Stimulated activated CD4-positive, alpha-beta T cell treated with anti-CD3 and anti-CD28 coated beads, Interleukin-12 subunit alpha, Interleukin-12 subunit beta, amount 100 ng/mL, for 4 hours (primary cell): ENCODE measurements around the gene SLCO4C1.
"Not testable (repeated sequence)": the region's sequence is repeated elsewhere in the genome, so short reads cannot be mapped to it uniquely, and the experiment has no call there.

Source experiments
- DNase-seq: peaks from one replicate; pipeline ENCODE4 v3.0.0-alpha.2; 2020

Gene SLCO4C1, protein sequence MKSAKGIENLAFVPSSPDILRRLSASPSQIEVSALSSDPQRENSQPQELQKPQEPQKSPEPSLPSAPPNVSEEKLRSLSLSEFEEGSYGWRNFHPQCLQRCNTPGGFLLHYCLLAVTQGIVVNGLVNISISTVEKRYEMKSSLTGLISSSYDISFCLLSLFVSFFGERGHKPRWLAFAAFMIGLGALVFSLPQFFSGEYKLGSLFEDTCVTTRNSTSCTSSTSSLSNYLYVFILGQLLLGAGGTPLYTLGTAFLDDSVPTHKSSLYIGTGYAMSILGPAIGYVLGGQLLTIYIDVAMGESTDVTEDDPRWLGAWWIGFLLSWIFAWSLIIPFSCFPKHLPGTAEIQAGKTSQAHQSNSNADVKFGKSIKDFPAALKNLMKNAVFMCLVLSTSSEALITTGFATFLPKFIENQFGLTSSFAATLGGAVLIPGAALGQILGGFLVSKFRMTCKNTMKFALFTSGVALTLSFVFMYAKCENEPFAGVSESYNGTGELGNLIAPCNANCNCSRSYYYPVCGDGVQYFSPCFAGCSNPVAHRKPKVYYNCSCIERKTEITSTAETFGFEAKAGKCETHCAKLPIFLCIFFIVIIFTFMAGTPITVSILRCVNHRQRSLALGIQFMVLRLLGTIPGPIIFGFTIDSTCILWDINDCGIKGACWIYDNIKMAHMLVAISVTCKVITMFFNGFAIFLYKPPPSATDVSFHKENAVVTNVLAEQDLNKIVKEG

GRCh38 chr5:102296178-102296817 lies at the start of gene SLCO4C1:
Gene SLCO4C1 (minus strand): TSS chr5:102296284. CDS start chr5:102296262, 22 bp downstream.
- peak; percentile 58 for DNase-seq

DNA sequence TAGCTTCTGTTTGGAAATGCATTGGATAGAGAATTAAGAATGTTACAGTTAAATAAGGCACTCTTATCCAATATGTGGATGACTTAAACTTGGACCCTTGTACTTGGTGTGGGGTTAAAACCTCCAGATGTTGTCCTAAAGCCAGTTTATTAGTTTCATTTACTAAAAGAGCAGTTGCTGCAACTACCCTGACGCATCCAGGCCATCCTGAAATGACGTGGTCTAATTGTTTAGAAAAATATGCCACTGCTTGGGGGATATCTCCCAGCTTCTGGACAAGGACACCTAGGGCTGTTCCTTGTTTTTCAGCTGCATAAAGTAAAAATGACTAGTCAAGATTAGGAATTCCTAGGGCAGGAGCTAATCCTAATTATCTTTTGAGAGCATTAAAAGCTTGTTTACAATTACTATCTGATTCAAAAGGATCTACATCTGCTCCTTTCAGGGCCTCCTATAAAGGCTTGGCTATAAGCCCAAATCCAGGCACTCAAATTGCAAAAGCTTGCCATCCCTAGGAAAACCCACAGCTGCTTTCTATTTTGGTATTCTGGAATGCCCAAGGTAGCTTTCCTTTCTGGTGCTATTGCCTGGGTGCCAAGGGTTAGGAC lies 45.7 kb upstream of the SLCO4C1 start:
- DNase-seq: no peak

DNA sequence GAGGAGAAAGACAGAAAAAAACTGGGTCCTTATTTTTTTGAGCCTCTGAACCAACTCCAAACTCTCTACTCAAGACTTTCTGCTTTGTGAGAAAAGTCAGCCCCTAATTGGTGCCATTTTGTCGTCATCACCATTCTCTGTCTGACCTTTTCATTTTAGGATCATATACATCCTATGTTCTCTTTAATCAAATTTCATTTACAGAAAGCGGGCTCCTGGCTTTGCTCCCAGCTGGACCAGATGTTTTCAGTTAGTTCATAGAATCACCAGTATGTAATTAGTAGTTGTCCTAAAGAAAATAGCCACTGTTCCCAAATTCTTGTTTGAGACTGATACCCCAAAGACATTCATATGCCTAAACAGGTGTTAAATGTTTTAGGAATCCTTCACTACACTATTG lies 28.6 kb upstream of the SLCO4C1 start:
- DNase-seq: no peak

- not testable (repeated sequence) for DNase-seq
These were observed 22.7 kb upstream of the SLCO4C1 start for GRCh38 chr5:102318801-102319200.

DNA sequence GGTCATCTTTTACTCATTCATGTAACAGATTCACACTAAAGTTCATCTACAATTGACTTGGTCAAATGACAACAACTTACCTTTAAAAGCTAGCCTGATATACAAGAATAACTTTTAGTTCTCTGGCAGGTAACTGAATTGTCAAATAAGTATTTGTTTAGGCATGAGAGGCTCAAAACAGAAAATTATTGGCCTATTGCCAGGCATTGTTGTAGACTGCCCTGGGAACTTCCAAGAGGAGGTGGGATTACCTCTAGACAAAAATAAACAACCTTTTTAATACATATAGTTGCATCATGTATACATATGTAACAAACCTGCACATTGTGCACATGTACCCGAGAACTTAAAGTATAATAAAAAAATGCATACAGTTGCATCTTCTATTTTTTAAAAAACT lies 18.2 kb upstream of the SLCO4C1 start:
- no peak for DNase-seq

DNA sequence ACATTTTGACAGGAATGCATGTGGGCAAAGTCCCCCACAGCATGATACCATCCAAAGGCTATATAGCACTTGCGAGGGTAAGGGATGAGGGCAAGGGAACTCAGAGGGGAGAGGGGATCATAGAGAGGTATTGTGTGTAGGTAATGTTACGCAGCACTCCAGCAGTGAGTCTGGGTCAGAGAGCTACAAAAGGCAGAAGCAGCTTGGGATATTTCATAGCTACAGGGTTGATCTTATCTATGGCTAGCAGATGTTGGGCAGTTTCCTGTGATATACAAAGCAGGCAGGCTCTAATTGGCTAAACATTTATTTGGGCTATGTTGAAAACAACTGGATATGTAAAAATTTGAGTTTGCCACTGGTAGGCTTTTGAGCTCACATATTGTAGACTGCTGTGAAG lies 17.8 kb upstream of the SLCO4C1 start:
- DNase-seq: no peak

GRCh38 chr5:102312586-102313370 lies 16.7 kb upstream of the SLCO4C1 start:
- DNase-seq: no peak

DNA sequence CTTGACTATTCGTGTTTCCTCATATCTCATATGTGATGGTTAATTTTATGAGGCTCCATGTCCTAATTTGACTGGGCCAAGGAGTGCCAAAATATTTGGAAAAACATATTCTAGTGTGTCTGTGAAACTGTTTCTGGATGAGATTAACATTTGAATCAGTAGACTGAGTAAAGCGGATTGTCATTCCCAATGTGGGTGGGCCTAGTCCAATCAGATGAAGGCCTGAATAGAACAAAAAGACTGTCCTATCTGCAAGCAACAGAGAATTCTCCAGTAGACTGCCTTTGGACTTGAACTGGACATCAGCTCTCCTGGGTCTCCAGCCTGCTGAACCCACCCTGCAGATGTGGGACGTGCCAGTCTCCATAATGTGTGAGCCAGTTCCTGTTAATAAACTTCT lies 13.5 kb upstream of the SLCO4C1 start:
- no peak for DNase-seq

DNA sequence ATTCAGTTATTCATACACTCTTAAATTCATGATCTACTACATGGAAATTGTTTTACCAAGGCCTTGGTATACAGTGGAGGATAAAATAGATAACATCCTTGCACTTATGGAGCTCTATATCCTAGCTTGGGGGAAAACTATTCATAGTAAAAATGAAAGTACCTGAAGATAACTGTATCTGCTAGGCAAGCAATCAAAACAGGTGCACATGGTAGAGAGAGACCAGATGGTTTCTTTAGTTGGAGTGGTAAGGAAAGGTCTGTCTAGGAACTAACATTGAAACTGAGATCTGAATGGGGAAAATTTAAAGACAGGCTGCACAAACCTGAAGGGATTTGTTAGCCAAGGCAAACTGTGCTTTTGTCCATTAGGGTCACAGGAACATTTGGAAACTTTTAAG lies 11.1 kb upstream of the SLCO4C1 start:
- no peak for DNase-seq

- no peak for DNase-seq
These were observed 10.0 kb upstream of the SLCO4C1 start for GRCh38 chr5:102306121-102306520.

DNA sequence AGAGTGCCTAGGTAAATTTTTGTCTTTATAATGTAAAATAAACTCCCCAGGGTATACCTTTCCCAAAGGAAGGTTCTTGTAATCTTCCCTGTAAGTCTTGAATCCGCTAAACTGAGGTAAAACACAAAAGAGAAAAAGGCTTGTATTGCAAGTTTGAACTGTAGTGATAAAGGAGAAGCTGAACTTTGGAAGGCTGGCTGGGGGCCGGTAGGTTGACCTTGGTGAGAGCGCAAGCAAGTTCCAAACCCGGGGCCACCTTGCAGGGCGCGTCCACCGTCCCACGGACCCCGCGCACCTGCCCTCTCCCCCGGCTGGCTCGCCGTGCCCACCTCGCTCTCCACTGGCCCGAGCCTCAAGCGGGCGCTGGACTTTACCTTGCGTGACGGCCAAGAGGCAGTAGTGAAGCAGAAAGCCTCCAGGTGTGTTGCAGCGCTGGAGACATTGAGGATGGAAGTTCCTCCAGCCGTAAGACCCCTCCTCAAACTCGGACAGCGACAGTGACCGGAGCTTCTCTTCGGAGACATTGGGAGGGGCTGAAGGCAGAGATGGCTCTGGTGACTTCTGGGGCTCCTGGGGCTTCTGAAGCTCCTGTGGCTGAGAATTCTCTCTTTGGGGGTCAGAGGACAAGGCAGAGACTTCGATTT lies 428 bp downstream of the SLCO4C1 start:
- no peak for DNase-seq

DNA sequence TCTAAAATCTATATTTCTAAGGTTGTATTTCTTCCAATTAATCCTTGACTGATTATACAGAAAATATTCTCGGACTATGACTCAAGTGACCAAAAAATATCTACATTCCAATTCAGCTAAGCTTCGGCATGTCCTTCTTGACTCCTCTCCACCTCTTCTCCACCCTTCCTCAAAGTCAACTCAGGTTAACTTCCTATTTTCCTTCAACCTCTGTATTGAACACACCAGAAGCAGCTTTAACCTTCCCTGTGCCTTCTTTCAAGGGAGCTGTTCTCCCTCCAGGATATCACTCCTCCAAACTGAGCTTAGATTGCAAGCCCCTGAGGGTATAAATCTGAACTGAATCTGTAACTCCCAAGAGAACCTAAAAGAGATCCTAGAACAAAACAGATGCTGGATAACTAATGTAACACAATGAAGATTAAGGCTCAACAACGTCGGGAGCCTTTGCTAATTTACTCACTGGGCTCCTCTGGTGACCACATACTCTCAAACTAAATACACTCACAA lies 1.1 kb downstream of the SLCO4C1 start:
- no peak for DNase-seq

GRCh38 chr5:102290004-102290403 lies 6.1 kb downstream of the SLCO4C1 start:
- no peak for DNase-seq

DNA sequence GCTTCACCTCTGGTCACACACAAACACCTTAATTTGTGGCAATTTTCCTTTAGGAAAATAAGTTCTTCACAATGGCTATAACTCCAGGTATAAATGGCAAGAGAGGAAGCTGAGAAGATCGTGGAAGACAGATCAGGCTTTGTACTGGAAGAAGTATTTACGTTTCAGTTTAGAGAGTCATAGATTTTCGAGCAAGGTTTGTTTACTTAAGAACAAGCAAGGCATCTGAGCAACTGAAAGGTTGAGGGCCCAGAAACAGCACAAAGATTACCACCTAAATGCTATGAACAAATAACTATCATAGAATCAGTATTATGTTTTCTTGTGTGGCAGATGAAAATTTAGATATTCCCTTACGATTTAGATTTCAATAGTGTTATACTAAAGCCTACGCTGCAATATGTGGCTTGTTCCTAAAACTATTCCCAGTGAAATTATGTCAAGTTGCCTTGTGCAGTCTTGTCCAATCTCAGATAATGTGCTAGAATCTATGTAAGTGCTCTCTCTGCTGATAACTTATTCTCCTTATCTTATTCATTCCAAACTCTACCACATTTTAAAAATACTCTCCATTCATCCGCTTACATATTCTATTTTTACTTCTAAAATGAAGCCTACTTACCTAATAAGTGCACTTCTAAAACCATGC lies 6.7 kb downstream of the SLCO4C1 start:
- no peak for DNase-seq

GRCh38 chr5:102288630-102289029 lies 7.5 kb downstream of the SLCO4C1 start:
- no peak for DNase-seq

DNA sequence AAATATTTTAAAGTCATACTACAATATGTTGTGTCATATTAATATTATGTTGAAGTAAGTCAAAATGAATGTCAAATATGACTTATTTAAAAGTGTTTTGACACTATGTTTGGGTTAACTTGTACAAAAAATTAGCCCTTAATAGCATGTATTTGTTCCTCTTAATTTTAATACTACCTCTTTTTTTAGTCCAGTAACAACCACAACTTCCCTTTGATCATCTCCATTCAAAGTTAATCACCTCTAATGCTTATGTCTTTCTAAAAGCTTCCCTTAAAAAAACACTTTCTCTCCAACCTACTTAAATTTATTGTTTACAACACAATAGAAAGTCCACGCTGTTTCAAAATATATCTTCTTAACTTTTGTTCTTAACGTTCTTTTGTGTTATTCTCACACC lies 9.6 kb downstream of the SLCO4C1 start:
- no peak for DNase-seq

DNA sequence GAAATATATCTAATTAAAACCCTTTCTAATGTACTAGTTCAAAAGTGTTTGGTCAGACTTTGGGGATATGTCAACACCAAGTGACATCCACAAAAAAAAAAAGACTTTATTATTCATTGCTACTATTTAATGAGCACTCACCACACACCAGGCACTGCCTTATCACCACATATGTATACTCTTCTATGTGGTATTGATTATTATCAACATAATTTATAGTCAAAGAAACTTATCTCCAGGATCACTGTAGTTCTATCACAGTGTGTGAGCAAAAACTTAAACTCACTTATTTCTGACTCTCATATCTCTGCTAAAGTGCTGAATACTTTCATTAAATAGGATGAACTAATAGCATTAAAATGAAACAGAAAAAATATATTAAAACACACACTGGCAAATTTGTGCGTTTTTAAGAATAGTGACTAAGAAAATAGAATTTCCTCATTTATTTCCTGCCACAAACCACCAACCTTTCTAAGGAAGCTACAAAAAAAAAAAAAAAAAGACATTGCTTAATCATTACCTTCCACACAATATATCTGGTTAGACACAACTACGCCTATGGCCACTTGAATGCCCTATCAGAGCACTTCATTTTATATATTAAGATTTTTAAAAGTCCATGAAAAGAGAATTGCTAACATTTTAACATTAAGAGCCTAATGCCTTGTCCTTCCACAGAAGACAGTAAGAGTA lies 12.8 kb downstream of the SLCO4C1 start:
- no peak for DNase-seq

GRCh38 chr5:102279711-102280110 lies 16.4 kb downstream of the SLCO4C1 start:
- DNase-seq: no peak

GRCh38 chr5:102278231-102278630 lies 17.9 kb downstream of the SLCO4C1 start:
- DNase-seq: no peak

DNA sequence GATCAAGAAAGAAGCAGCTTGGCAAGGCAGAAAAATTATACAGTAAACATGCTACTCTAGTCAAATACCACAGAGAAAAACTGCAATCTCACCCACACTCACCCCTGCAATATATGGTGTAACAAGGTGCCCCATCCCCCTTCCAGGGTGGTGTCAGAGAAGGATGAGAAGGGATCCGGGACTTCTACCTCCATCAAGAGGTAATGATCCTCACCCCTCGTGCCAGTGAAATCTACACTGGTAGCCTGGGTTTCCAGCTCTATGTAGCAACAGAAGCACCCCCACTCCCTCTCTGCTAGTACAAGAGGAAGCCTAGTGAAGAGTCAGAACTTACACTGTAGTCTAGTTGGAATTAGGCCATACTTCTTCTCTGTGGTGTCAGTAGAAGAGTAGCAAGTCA lies 18.9 kb downstream of the SLCO4C1 start:
- DNase-seq: no peak

DNA sequence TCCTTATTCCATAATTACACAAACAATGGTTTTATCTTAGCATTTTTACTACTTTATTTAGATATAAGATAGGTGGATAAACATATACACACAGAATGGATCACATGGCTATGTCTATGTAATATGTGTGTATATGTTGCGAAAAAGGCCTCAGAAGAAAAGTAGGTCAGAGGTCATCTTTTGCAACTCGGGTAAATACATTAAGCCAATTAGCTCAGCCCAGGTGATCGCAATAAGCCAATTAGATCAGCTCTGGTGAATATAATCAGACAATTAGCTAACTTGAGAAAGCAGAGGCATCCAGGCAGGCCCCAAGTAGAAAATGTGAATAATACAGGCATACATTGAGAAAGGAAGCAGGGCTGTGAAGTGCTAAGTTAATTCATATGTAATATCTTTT lies 24.3 kb downstream of the SLCO4C1 start:
- no peak for DNase-seq
